Measurements from ENCODE around the gene HOXB9. TPM values are rescaled to one million over a fixed set of nuclear protein-coding genes. Genes with fewer than 3 reads are reported as not detected.

HOXB9 gene
- total RNA-seq, 1 experiment from 2014 or later: 65.9 TPM

GRCh38 chr17:48588074-48588415 is 38.1 kb downstream of the HOXB9 start:
- ATAC-seq: no peak
- no peak for TF ChIP-seq POLR2AphosphoS5 (IDR thresholded peaks at IDR 0.05; ENCODE audit: low read depth, low read length)
- TF ChIP-seq CTCF (IDR thresholded peaks at IDR 0.05): no peak
- no peak for TF ChIP-seq SIN3A (IDR thresholded peaks at IDR 0.05; ENCODE audit: borderline replicate concordance, insufficient read depth, low read depth, low read length)
- TF ChIP-seq, protein P1, sequence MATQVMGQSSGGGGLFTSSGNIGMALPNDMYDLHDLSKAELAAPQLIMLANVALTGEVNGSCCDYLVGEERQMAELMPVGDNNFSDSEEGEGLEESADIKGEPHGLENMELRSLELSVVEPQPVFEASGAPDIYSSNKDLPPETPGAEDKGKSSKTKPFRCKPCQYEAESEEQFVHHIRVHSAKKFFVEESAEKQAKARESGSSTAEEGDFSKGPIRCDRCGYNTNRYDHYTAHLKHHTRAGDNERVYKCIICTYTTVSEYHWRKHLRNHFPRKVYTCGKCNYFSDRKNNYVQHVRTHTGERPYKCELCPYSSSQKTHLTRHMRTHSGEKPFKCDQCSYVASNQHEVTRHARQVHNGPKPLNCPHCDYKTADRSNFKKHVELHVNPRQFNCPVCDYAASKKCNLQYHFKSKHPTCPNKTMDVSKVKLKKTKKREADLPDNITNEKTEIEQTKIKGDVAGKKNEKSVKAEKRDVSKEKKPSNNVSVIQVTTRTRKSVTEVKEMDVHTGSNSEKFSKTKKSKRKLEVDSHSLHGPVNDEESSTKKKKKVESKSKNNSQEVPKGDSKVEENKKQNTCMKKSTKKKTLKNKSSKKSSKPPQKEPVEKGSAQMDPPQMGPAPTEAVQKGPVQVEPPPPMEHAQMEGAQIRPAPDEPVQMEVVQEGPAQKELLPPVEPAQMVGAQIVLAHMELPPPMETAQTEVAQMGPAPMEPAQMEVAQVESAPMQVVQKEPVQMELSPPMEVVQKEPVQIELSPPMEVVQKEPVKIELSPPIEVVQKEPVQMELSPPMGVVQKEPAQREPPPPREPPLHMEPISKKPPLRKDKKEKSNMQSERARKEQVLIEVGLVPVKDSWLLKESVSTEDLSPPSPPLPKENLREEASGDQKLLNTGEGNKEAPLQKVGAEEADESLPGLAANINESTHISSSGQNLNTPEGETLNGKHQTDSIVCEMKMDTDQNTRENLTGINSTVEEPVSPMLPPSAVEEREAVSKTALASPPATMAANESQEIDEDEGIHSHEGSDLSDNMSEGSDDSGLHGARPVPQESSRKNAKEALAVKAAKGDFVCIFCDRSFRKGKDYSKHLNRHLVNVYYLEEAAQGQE (IDR thresholded peaks at IDR 0.05; ENCODE audit: insufficient read depth in 1 of 2, low read depth in 2 of 2, low read length in 1 of 2): no peak
- no peak for TF ChIP-seq TCF7L2 (IDR thresholded peaks at IDR 0.05; ENCODE audit: low read depth, low read length)
- no peak for DNase-seq (ENCODE audit: low read depth, low spot score)
- Histone ChIP-seq H3K4me1 (ENCODE audit: control insufficient read depth, insufficient read depth, low read length) (peaks cover 79% of the 10 kb centered on the region), H3K36me3 (ENCODE audit: control insufficient read depth, insufficient read depth, low read length) (no peaks in the 10 kb centered on the region), H3K4me3 (ENCODE audit: low read depth in 2 of 2, low read length in 2 of 2) (peak overlapping the region; percentile 70 to 99), H3K27ac (ENCODE audit: low read length) (peak overlapping the region; percentile 99), H3K9me3 (ENCODE audit: control insufficient read depth, insufficient read depth, low read depth, low read length) (no peaks in the 10 kb centered on the region), H3K27me3 (ENCODE audit: control insufficient read depth, insufficient read depth, low read length) (no peaks in the 10 kb centered on the region)
- BruUV-seq (replicated peaks): no TSS peak
- intact Hi-C loops (cut with micrococcal nuclease; ENCODE audit: unreplicated experiment): no loop called here
- in situ Hi-C loops (cut with HindIII; ENCODE audit: low pct_unique_long_range_greater_than_20kb, low sequenced_read_pairs): no loop called here
- ChIA-PET CTCF (interaction anchor here (0.6 to 2.0 kb wide), 10 partner anchors 18 to 429 kb away, joined by 3 to 8 read pairs (median 4); partner anchors contain the start of gene HOXB8), POLR2A (interaction anchor here (0.5 to 2.0 kb wide), 6 partner anchors 10 to 44 kb away, joined by 3 to 7 read pairs (median 4); no protein-coding TSS in a partner anchor)

DNA sequence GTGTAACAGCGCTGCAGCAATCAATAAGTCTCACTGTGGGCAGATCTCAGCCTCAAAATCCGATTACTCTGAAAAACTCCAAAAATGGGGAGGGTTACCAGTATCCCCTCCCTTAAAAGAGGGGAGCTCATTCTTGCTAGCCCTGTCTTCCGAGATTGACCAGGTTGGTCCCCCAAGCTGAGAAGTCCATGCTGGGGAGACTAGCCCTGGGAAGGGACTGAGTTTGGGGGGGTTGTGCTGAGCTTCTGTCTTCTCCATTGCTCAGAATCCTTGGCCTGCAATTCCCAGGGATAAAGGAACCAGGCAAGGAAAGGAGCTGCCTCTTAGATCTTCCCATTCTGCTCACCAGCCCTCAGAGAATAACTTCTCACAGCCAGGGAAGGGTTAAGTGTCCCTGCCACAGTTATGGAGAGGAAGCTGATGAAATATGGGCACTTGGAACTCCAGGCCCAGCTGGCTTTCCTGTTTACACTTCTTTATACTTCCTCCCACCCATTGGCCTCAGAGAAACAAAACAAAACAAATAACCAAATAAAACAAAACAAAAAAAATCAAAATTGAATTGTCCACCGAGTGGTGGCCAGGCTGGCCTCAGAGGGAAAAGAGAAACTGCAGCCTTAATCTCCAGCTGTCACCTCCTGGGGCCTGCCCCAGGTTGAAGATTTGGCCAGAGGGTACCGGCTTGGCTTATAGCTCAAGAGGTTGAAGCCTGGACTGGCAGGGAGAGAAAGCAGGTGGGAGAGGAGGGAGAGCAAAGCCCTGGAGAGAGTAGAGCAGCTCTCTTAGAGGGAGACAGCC is 38.7 kb downstream of the HOXB9 start:
- Histone ChIP-seq H3K36me3 (ENCODE audit: control insufficient read depth, insufficient read depth, low read length) (no peaks in the 10 kb centered on the region), H3K27me3 (ENCODE audit: control insufficient read depth, insufficient read depth, low read length) (no peaks in the 10 kb centered on the region), H3K4me1 (ENCODE audit: control insufficient read depth, insufficient read depth, low read length) (peaks cover 79% of the 10 kb centered on the region), H3K9me3 (ENCODE audit: control insufficient read depth, insufficient read depth, low read depth, low read length) (no peaks in the 10 kb centered on the region), H3K4me3 (ENCODE audit: low read depth in 2 of 2, low read length in 2 of 2) (peak overlapping the region; percentile 70 to 99), H3K27ac (ENCODE audit: low read length) (peak overlapping the region; percentile 99)
- ChIA-PET POLR2A (interaction anchor here (0.5 to 2.0 kb wide), 10 partner anchors 9 to 110 kb away, joined by 3 to 7 read pairs (median 4); no protein-coding TSS in a partner anchor), CTCF (interaction anchor here (0.6 to 2.0 kb wide), 10 partner anchors 18 to 428 kb away, joined by 3 to 8 read pairs (median 4); partner anchors contain the start of gene HOXB8)
- ATAC-seq: peak; percentile 14
- in situ Hi-C loops (cut with HindIII; ENCODE audit: low pct_unique_long_range_greater_than_20kb, low sequenced_read_pairs): no loop called here
- intact Hi-C loops (cut with micrococcal nuclease; ENCODE audit: unreplicated experiment): no loop called here
- TF ChIP-seq CTCF (IDR thresholded peaks at IDR 0.05) (no peak), TCF7L2 (IDR thresholded peaks at IDR 0.05; ENCODE audit: low read depth, low read length) (peak; percentile 91), SIN3A (IDR thresholded peaks at IDR 0.05; ENCODE audit: borderline replicate concordance, insufficient read depth, low read depth, low read length) (peak; percentile 92), POLR2AphosphoS5 (IDR thresholded peaks at IDR 0.05; ENCODE audit: low read depth, low read length) (peak; percentile 70)
- TF ChIP-seq, protein P1 (IDR thresholded peaks at IDR 0.05; ENCODE audit: insufficient read depth in 1 of 2, low read depth in 2 of 2, low read length in 1 of 2): peak in 1 of 2 experiments; percentile 45; a peak in 1 of 4 replicates
- no peak for DNase-seq (ENCODE audit: low read depth, low spot score)
- BruUV-seq (replicated peaks): TSS peak; percentile 4

Data from Panc1 (cell line).